SH-SY5Y (cell line): Measurements from ENCODE around the gene THSD4.
A peak's percentile ranks its signal among the peaks of the same experiment; 100 is the strongest.

ENCODE experiments used
- GATA2 ChIP-seq: IDR thresholded peaks from 2 replicates; pipeline ENCODE4 v1.6.1; 2011; ENCODE audit warnings: mild to moderate bottlenecking, low read depth, low read length
- GATA3 ChIP-seq: IDR thresholded peaks from 2 replicates; pipeline ENCODE4 v1.6.1; 2011; ENCODE audit warnings: low read depth, mild to moderate bottlenecking, low read length, moderate library complexity

THSD4 gene

GRCh38 chr15:71679793-71680353, 564.6 kb downstream of the THSD4 start:
- TF ChIP-seq GATA2 (no peak), GATA3 (no peak)

- no peak for TF ChIP-seq GATA2
- TF ChIP-seq GATA3 = no peak
Observed at GRCh38 chr15:71682001-71682400, 566.7 kb downstream of the THSD4 start.

- TF ChIP-seq GATA2 (no peak), GATA3 (no peak)
Observed at GRCh38 chr15:71683411-71684274, 568.4 kb downstream of the THSD4 start.

- TF ChIP-seq GATA3 (peak; percentile 52; the same call in 1 of the 2 replicates), GATA2 (no peak)
Observed at GRCh38 chr15:71685420-71685993, 570.2 kb downstream of the THSD4 start.

- TF ChIP-seq GATA3 (no peak), GATA2 (no peak)
Observed at GRCh38 chr15:71686221-71687050, 571.2 kb downstream of the THSD4 start.

- TF ChIP-seq GATA2 = no peak
- no peak for TF ChIP-seq GATA3
Observed at GRCh38 chr15:71687902-71688508, 572.7 kb downstream of the THSD4 start.

- TF ChIP-seq GATA2 (no peak), GATA3 (no peak)
Observed at GRCh38 chr15:71688509-71689094, 573.3 kb downstream of the THSD4 start.

GRCh38 chr15:71691081-71691457, 575.8 kb downstream of the THSD4 start:
- TF ChIP-seq GATA3 (no peak), GATA2 (no peak)

- TF ChIP-seq GATA2 = no peak
- no peak for TF ChIP-seq GATA3
Observed at GRCh38 chr15:71691458-71692417, 576.5 kb downstream of the THSD4 start.

GRCh38 chr15:71697236-71697635, 582.0 kb downstream of the THSD4 start:
- TF ChIP-seq GATA2 (no peak), GATA3 (no peak)

GRCh38 chr15:71698030-71698429, 582.8 kb downstream of the THSD4 start:
- TF ChIP-seq GATA3 (no peak), GATA2 (no peak)

GRCh38 chr15:71698742-71699141, 583.5 kb downstream of the THSD4 start:
- TF ChIP-seq GATA3 = no peak
- TF ChIP-seq GATA2 = no peak
